Measurements from ENCODE around the gene PARVB.
"Not testable (repeated sequence)": the region's sequence is repeated elsewhere in the genome, so short reads cannot be mapped to it uniquely, and the experiment has no call there.

Gene PARVB

GRCh38 chr22:44051961-44052360 is 27.9 kb downstream of the PARVB start:
- DNase-seq (ENCODE audit: low read depth, low spot score) = no peak

GRCh38 chr22:44055805-44056204 is 31.7 kb downstream of the PARVB start:
- DNase-seq (ENCODE audit: low read depth, low spot score) = no peak

GRCh38 chr22:44056649-44057048 is 32.5 kb downstream of the PARVB start:
- not testable (repeated sequence) for DNase-seq (ENCODE audit: low read depth, low spot score)

- DNase-seq (ENCODE audit: low read depth, low spot score) = no peak
Measured at GRCh38 chr22:44057401-44057987, 33.4 kb downstream of the PARVB start.

GRCh38 chr22:44063462-44064371 is 39.6 kb downstream of the PARVB start:
- no peak for DNase-seq (ENCODE audit: low read depth, low spot score)

- DNase-seq (ENCODE audit: low read depth, low spot score) = no peak
Measured at GRCh38 chr22:44067033-44067432, 42.9 kb downstream of the PARVB start.

GRCh38 chr22:44067901-44068300 is 43.8 kb downstream of the PARVB start:
- DNase-seq (ENCODE audit: low read depth, low spot score) = no peak

GRCh38 chr22:44068422-44069191 is 44.5 kb downstream of the PARVB start:
- DNase-seq (ENCODE audit: low read depth, low spot score) = no peak

- DNase-seq (ENCODE audit: low read depth, low spot score) = no peak
Measured at GRCh38 chr22:44070029-44070428, 45.9 kb downstream of the PARVB start.

GRCh38 chr22:44071781-44072326 is 47.8 kb downstream of the PARVB start:
- no peak for DNase-seq (ENCODE audit: low read depth, low spot score)

- DNase-seq (ENCODE audit: low read depth, low spot score) = no peak
Measured at GRCh38 chr22:44074337-44074984, 50.4 kb downstream of the PARVB start.

GRCh38 chr22:44075022-44075421 is 50.9 kb downstream of the PARVB start:
- DNase-seq (ENCODE audit: low read depth, low spot score) = no peak

- DNase-seq (ENCODE audit: low read depth, low spot score) = no peak
Measured at GRCh38 chr22:44075670-44076069, 51.6 kb downstream of the PARVB start.

GRCh38 chr22:44076825-44077224 is 52.7 kb downstream of the PARVB start:
- no peak for DNase-seq (ENCODE audit: low read depth, low spot score)

- DNase-seq (ENCODE audit: low read depth, low spot score) = peak; percentile 88
Measured at GRCh38 chr22:44080936-44081861, 57.1 kb downstream of the PARVB start.

GRCh38 chr22:44082801-44083200 is 58.7 kb downstream of the PARVB start:
- DNase-seq (ENCODE audit: low read depth, low spot score) = no peak

- DNase-seq (ENCODE audit: low read depth, low spot score) = no peak
Measured at GRCh38 chr22:44084044-44084772, 60.1 kb downstream of the PARVB start.

- DNase-seq (ENCODE audit: low read depth, low spot score) = peak; percentile 64
Measured at GRCh38 chr22:44085743-44086270, 61.7 kb downstream of the PARVB start.

- peak; percentile 41 for DNase-seq (ENCODE audit: low read depth, low spot score)
Measured at GRCh38 chr22:44086271-44087088, 62.4 kb downstream of the PARVB start.
